CD4-positive, alpha-beta T cell treated with Interleukin-4 for 4 hours (primary cell): ENCODE measurements around the gene ZC3H18.

ENCODE experiments used
- DNase-seq: peaks from one replicate; pipeline ENCODE4 v3.0.0-alpha.2; 2020

Gene ZC3H18

GRCh38 chr16:88533381-88533917 lies 36.8 kb upstream of the ZC3H18 start:
- DNase-seq: no peak

DNA sequence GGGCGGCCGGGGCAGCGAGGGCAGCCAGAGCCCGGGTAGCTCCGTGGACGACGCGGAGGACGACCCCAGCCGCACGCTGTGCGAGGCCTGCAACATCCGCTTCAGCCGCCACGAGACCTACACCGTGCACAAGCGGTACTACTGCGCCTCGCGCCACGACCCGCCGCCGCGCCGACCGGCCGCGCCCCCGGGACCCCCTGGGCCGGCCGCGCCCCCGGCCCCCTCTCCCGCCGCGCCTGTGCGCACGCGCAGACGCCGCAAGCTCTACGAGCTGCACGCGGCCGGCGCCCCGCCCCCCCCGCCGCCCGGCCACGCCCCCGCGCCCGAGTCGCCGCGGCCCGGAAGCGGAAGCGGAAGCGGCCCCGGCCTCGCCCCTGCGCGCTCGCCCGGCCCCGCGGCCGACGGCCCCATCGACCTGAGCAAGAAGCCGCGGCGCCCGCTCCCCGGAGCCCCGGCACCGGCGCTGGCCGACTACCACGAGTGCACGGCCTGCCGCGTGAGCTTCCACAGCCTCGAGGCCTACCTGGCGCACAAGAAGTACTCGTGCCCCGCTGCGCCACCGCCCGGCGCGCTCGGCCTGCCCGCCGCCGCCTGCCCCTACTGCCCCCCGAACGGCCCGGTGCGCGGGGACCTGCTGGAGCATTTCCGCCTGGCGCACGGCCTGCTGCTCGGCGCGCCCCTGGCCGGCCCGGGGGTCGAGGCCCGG lies 36.1 kb upstream of the ZC3H18 start:
- DNase-seq: peak; percentile 70

DNA sequence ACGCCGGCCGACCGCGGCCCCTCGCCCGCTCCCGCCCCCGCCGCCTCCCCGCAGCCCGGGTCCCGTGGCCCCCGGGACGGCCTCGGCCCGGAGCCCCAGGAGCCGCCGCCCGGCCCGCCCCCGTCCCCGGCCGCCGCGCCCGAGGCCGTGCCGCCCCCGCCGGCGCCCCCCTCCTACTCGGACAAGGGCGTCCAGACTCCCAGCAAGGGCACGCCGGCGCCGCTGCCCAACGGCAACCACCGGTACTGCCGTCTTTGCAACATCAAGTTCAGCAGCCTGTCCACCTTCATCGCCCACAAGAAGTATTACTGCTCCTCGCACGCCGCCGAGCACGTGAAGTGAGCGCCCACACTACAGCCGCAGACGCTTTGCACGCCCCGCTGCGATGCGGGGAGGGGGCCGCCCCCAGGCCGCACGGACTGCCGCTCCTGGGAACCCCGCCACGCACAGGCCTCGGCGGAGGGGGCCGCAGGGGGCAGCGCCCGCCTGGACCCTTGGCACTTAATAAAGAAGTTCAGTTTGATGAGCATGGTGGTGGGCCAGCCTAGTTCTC lies 35.5 kb upstream of the ZC3H18 start:
- peak; percentile 30 for DNase-seq

GRCh38 chr16:88535191-88535856 lies 34.9 kb upstream of the ZC3H18 start:
- DNase-seq: no peak

GRCh38 chr16:88535857-88536222 lies 34.4 kb upstream of the ZC3H18 start:
- no peak for DNase-seq

DNA sequence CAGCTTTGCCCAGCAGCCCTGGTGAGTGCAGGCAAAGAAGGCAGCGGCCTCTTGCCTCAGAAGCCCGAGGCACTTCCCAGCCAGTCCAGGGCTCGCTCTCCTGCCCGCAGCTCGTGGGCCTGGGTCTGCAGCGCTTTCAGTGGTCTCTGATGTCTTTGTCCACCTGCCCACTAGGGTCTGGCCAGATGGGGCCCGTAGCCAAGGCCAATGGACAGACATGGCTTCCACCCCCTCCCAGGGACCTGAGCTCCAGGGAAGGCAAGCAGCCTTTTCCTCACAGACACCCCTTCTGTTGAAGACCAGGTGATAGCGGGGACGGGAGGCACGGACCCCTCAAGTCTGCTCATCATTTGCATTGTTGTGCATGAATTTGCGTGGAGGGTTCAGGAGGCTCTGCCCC lies 33.7 kb upstream of the ZC3H18 start:
- no peak for DNase-seq

- no peak for DNase-seq
These were observed 33.0 kb upstream of the ZC3H18 start for GRCh38 chr16:88536971-88537751.

DNA sequence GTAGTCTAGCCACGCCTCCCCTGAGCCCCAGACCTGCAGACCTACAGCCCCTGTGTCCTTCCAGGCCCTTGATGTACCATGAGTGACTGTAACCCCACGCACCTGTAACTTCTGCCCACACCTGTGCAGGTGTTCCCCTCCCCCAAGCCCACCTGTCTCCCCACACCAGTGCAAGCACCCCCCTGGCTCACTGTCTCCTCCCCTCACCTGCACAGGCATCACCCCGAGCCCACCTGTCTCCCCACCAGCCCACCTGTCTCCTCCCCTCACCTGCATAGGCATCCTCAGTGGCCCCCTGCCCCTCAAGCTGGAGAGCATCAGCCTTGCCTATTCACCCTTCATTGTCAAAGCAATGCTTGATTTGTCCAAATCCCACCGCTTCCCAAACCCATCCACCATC lies 32.3 kb upstream of the ZC3H18 start:
- DNase-seq: no peak

DNA sequence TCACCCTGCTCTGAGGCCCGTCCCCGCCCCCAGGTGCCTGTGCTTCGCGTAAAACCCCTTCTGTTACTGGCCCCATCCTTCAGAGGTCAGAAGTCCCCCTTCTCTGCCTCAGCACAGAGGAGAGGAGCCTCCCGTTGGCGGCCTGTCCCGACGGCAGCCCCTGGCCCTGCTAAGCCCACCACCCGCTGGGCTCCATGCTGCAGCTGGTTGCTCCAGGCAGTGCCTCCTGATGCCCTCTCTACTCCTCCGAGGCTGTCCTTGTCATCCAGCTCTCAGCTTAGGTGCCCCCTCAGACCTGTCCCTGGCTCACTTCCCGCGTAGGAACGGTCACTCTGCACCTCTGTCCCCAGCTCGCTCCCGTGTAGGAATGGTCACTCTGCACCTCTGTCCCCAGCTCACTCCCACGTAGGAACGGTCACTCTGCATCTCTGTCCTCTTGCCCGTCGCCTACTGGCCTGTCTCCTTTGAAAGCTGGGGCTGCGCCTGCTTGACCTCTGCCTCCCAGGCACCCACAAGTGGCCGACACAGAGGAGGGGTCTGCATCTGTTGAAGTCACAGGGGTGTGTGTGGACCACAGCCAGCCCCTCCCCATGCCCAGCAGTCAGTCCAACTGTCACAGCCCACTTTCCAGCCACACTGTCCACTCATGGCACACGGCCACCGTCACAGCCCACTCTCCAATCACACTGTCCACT lies 31.7 kb upstream of the ZC3H18 start:
- DNase-seq: no peak

DNA sequence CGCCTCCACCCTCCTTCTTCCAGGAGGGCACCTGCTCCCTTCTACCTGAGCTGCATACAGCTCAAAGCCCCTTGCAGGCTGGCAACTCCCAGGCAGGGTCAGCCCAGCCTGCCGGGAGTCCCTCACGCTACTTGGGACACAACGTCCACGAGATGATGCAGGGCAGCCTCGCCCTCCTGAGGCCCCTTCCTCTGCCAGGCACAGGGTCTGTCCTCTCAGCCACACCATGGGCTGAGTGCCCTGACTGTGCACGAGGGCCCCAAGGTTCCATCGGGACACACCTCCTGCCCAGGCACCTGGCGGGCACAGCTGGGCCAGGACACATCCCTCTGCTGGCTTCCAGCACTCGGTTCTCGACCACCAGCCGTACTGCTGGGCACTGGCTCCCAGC lies 30.9 kb upstream of the ZC3H18 start:
- DNase-seq: no peak

- DNase-seq: no peak
These were observed 30.4 kb upstream of the ZC3H18 start for GRCh38 chr16:88539652-88540345.

GRCh38 chr16:88540346-88540977 lies 29.7 kb upstream of the ZC3H18 start:
- DNase-seq: no peak

DNA sequence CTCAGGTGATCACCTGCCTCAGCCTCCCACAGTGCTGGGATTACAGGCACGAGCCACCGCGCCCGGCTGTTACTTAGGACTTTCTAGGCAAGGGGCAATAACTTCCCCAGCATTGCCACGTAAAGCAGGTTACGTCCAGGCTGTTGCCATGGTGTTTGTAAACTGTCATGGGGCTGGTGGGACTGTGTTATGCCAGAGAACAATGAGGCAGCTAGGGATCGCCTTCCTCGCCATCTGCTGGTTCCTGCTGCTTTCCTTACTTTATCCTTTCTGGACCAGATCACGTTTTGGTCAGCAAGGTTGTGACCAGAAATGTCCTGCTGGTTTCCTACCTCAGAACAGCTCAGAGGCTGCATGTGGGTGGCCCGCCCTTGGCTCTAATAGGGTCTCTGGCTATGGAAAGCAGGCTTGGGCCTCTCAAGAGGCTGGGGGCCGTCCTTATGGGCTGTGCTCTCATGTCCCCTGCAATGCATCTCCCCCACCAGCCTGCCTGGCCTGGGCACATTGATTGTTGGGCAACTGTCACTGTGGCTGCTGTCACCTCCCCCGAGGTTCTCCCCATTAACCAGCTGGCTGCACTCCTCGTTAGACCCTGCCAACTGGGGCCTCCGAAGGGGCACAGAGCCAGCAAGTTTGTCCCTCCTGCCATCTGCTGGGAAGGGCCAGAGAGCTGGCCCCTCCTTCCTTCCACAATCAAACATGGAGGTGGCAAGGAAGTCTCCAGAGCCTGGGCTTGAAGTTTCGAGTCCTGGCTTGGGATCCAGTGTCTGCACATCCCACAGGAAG lies 28.2 kb upstream of the ZC3H18 start:
- DNase-seq: no peak

DNA sequence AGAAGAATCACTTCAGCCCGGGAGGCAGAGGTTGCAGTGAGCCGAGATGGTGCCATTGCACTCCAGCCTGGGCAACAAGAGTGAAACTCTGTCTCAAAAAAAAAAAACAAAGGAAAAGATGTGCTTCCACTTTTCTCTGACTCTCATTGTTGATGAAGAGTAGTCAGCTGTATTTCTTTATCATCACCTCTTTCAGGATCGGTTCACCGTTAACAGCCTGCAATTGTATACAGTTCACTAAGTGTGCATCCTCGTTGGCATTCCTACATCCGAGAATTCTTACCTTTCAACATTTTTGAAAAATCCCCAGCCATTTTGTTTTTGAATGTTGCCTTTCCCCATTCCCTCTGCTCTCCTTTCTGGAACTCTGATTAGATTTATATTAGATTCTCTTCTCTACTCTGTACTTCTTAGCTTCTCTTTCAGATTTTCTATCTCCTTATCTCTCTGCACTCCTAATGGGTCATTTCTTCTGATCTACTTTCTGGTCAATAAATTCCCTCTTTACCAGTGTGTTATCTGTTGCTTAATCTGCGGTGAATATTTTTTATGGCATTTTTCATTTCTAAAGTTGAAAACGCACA lies 26.9 kb upstream of the ZC3H18 start:
- DNase-seq: no peak

DNA sequence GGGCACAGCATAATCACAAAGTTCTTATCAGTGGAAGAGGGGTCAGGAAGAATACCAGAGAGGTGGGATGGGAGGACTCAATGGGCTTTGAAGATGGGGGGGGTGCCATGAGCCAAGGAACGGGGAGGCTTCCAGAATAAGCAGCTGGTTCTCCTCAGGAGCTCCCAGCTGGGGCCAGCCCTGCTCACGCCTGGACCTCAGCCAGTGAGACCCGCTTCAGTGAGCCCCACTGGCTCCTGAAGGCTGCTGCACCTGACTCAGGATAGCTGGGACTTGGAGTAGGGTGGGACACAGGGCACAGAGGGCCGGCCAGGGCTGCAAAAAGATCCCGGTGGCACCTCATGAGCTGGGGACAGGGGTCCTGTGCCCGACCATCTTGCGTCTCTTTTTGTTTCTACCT lies 24.4 kb upstream of the ZC3H18 start:
- no peak for DNase-seq

DNA sequence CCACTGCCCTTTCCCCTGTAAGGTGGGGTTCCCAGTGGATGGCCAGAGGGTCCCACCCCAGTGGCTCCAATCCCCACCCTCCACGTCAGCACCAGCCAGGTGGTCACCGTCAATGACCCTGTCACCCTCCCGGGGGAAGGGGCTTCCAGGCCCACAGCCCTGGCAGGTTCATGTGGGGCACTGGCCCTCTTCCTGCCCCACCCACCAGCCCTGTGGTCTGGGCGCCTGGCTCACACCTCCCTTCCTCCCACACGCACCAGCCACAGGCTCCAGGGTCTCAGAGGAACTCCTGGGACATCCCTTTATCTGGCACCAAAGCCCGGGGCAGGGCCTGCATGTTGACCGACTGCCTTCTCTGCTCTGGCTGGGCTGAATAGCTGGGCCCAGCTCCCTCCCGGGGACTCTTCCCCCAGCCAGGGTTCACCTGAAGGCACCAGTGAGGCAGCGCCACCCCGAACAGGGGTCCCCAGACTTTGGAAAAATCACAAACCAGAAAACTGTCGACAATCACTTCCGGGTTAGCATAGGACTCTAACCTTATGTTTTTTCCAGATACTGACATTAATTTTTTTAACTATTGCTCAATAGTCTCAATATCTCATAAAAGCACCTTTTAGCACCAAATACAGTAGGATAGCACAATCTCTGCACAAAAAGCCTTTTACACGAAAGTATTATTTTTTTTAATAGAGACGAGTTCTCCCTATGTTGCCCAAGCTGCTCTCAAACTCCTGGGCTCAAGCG lies 21.9 kb upstream of the ZC3H18 start:
- DNase-seq: no peak

GRCh38 chr16:88548985-88549384 lies 21.2 kb upstream of the ZC3H18 start:
- no peak for DNase-seq

GRCh38 chr16:88549671-88550245 lies 20.4 kb upstream of the ZC3H18 start:
- DNase-seq: no peak

DNA sequence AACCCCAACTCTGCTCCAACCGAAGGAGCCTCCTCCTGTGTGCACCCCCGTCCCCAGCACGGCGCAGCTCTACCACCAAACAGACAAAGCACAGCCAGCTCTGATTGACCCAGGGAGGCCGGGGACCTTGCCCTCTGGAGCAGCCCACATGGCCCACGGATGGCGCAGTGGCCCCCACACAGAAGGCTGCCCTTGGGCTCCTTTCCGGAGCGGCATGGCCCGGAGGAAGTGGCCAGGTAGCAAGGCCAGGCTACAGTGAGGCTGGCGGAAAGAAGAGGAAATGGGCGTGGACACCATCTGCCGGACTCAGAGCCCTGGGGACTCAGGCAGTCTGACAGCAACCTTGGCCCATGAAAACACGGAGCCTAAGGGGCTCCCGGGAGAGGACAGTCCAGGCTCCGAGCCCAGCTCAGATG lies 19.9 kb upstream of the ZC3H18 start:
- no peak for DNase-seq
